ENCODE measurements around the gene TEX47. TPM values are rescaled to one million over a fixed set of nuclear protein-coding genes. Genes with fewer than 3 reads are reported as not detected.

The TEX47 gene
- total RNA-seq, 1 experiment from 2014 or later = not detected

GRCh38 chr7:88761779-88762178, 33.8 kb downstream of the TEX47 start:
- H3K36me3 ChIP-seq (replicated peaks; ENCODE audit: control insufficient read depth, insufficient read depth, low read length) = no peaks in the 10 kb centered on the region
- peaks cover 36% of the 10 kb centered on the region for H3K27me3 ChIP-seq (ENCODE audit: control insufficient read depth, insufficient read depth, low read length)
- no peak overlapping the region for H3K4me3 ChIP-seq (ENCODE audit: insufficient read depth, low read depth, low read length)
- peak; percentile 10 for DNase-seq

GRCh38 chr7:88760136-88760515, 35.4 kb downstream of the TEX47 start:
- Histone ChIP-seq H3K27me3 (ENCODE audit: control insufficient read depth, insufficient read depth, low read length) (peaks cover 37% of the 10 kb centered on the region), H3K4me3 (ENCODE audit: insufficient read depth, low read depth, low read length) (no peak overlapping the region; the same call in 1 of the 2 replicates), H3K36me3 (replicated peaks; ENCODE audit: control insufficient read depth, insufficient read depth, low read length) (no peaks in the 10 kb centered on the region)
- DNase-seq = no peak

- Histone ChIP-seq H3K27me3 (ENCODE audit: control insufficient read depth, insufficient read depth, low read length) (peaks cover 37% of the 10 kb centered on the region), H3K36me3 (replicated peaks; ENCODE audit: control insufficient read depth, insufficient read depth, low read length) (no peaks in the 10 kb centered on the region), H3K4me3 (ENCODE audit: insufficient read depth, low read depth, low read length) (peak within 1 kb of the TSS; percentile 31)
- DNase-seq = peak; percentile 78
Measured at GRCh38 chr7:88759230-88760135, 36.1 kb downstream of the TEX47 start, which contains the start of gene ZNF804B. ZNF804B (plus strand) TSS chr7:88759700; CDS start chr7:88759977, 277 bp downstream.

GRCh38 chr7:88758381-88759229, 36.9 kb downstream of the TEX47 start:
- H3K27me3 ChIP-seq (ENCODE audit: control insufficient read depth, insufficient read depth, low read length) = peaks cover 37% of the 10 kb centered on the region
- no peaks in the 10 kb centered on the region for H3K36me3 ChIP-seq (replicated peaks; ENCODE audit: control insufficient read depth, insufficient read depth, low read length)
- peak overlapping the region; percentile 31 for H3K4me3 ChIP-seq (ENCODE audit: insufficient read depth, low read depth, low read length)
- DNase-seq = peak; percentile 23

GRCh38 chr7:88757371-88757770, 38.2 kb downstream of the TEX47 start:
- Histone ChIP-seq H3K36me3 (replicated peaks; ENCODE audit: control insufficient read depth, insufficient read depth, low read length) (no peaks in the 10 kb centered on the region), H3K4me3 (ENCODE audit: insufficient read depth, low read depth, low read length) (no peak overlapping the region), H3K27me3 (ENCODE audit: control insufficient read depth, insufficient read depth, low read length) (peaks cover 37% of the 10 kb centered on the region)
- DNase-seq = no peak

GRCh38 chr7:88756802-88757201, 38.7 kb downstream of the TEX47 start:
- DNase-seq = no peak
- peaks cover 37% of the 10 kb centered on the region for H3K27me3 ChIP-seq (ENCODE audit: control insufficient read depth, insufficient read depth, low read length)

GRCh38 chr7:88746126-88746525, 49.4 kb downstream of the TEX47 start:
- DNase-seq = no peak
- Histone ChIP-seq H3K4me3 (ENCODE audit: insufficient read depth, low read depth, low read length) (no peak overlapping the region), H3K36me3 (replicated peaks; ENCODE audit: control insufficient read depth, insufficient read depth, low read length) (no peaks in the 10 kb centered on the region), H3K27me3 (ENCODE audit: control insufficient read depth, insufficient read depth, low read length) (no peaks in the 10 kb centered on the region)

More at GRCh38 chr7:88756802-88757201, 38.7 kb downstream of the TEX47 start:
- Histone ChIP-seq H3K36me3 (replicated peaks; ENCODE audit: control insufficient read depth, insufficient read depth, low read length) (no peaks in the 10 kb centered on the region), H3K4me3 (ENCODE audit: insufficient read depth, low read depth, low read length) (no peak overlapping the region)

Other genes starting within 250 kb of the TEX47 start
- not detected in 2 replicates for gene ZNF804B, start 36.0 kb downstream of the TEX47 start, total RNA-seq (2014; rRNA removed; shearing (Covaris generic))